Measurements from ENCODE around the gene SAMD4B. TPM values are rescaled to one million over a fixed set of nuclear protein-coding genes. Genes with fewer than 3 reads are reported as not detected.
A peak's percentile ranks its signal among the peaks of the same experiment; 100 is the strongest.

SAMD4B gene
- total RNA-seq, 3 donors from 2014 or later (not counting 1 experiment from before 2014, with no cell fraction given): 67.8 to 80.8 (median 78.9) TPM

- WGBS (ENCODE audit: insufficient coverage): 14% methylated on average over 25 of the region's 25 CpGs
- Mint-ChIP-seq H3K36me3 (no peaks in the 10 kb centered on the region), H3K4me3 (peak overlapping the region; percentile 94), H3K4me1 (peaks cover 58 to 78% of the 10 kb centered on the region in 2 donors), H3K27me3 (ENCODE audit: low read depth in 2 of 2) (no peaks in the 10 kb centered on the region), H3K9me3 (no peaks in the 10 kb centered on the region), H3K27ac (peak overlapping the region; percentile 96 to 97)
- DNase-seq (peak; percentile 83 to 96), ATAC-seq (peak; percentile 46 to 70 (median 59))
- TF ChIP-seq CTCF (IDR thresholded peaks at IDR 0.05): no peak
- Histone ChIP-seq H3K36me3 (ENCODE audit: control insufficient read depth, insufficient read depth, low read length) (peaks cover 8% of the 10 kb centered on the region), H3K4me1 (ENCODE audit: control insufficient read depth, insufficient read depth, low read length) (peaks cover 94% of the 10 kb centered on the region), H3K27ac (ENCODE audit: low read length) (peak overlapping the region; percentile 95), H3K9me3 (ENCODE audit: control insufficient read depth, insufficient read depth, low read length) (no peaks in the 10 kb centered on the region), H3K4me3 (ENCODE audit: low read length) (no peak overlapping the region), H3K27me3 (ENCODE audit: control insufficient read depth, insufficient read depth, low read length) (no peaks in the 10 kb centered on the region)
- intact Hi-C loops (cut with micrococcal nuclease): loop anchor here (1.0 to 2.0 kb wide), 4 partner anchors 10 to 551 kb away; partner anchors contain the start of genes MED29, PAF1, PLEKHG2 and SUPT5H
Observed at GRCh38 chr19:39401549-39402345, 59.5 kb downstream of the SAMD4B start.

GRCh38 chr19:39402346-39403300 lies 60.4 kb downstream of the SAMD4B start:
- Mint-ChIP-seq H3K4me1 (peaks cover 57 to 79% of the 10 kb centered on the region in 2 donors), H3K36me3 (no peaks in the 10 kb centered on the region), H3K27ac (peak overlapping the region; percentile 96 to 97), H3K27me3 (ENCODE audit: low read depth in 2 of 2) (no peaks in the 10 kb centered on the region), H3K9me3 (no peaks in the 10 kb centered on the region), H3K4me3 (peak overlapping the region; percentile 94)
- Histone ChIP-seq H3K36me3 (ENCODE audit: control insufficient read depth, insufficient read depth, low read length) (peaks cover 4% of the 10 kb centered on the region), H3K27ac (ENCODE audit: low read length) (peak overlapping the region; percentile 95), H3K27me3 (ENCODE audit: control insufficient read depth, insufficient read depth, low read length) (no peaks in the 10 kb centered on the region), H3K9me3 (ENCODE audit: control insufficient read depth, insufficient read depth, low read length) (no peaks in the 10 kb centered on the region), H3K4me3 (ENCODE audit: low read length) (peak overlapping the region; percentile 53), H3K4me1 (ENCODE audit: control insufficient read depth, insufficient read depth, low read length) (peaks cover 86% of the 10 kb centered on the region)
- ATAC-seq: peak; percentile 5 to 33 (median 19)
- intact Hi-C loops (cut with micrococcal nuclease): loop anchor here (1.0 to 2.0 kb wide), 3 partner anchors 11 to 552 kb away; partner anchors contain the start of genes MED29, PAF1 and SUPT5H
- DNase-seq: peak; percentile 80 to 92
- 1% methylated on average over 56 of the region's 59 CpGs for WGBS (ENCODE audit: insufficient coverage)
- no peak for TF ChIP-seq CTCF (IDR thresholded peaks at IDR 0.05)

- H3K4me3 ChIP-seq (ENCODE audit: low read length): peak overlapping the region; percentile 53
- ATAC-seq (peak; percentile 30 to 64 (median 47)), DNase-seq (peak; percentile 98 to 99)
- WGBS (ENCODE audit: insufficient coverage): 2% methylated on average over 43 of the region's 43 CpGs
- peaks cover 85% of the 10 kb centered on the region for H3K4me1 ChIP-seq (ENCODE audit: control insufficient read depth, insufficient read depth, low read length)
- H3K36me3 ChIP-seq (ENCODE audit: control insufficient read depth, insufficient read depth, low read length): peaks cover 12% of the 10 kb centered on the region
- no peaks in the 10 kb centered on the region for H3K9me3 ChIP-seq (ENCODE audit: control insufficient read depth, insufficient read depth, low read length)
- Mint-ChIP-seq H3K27me3 (ENCODE audit: low read depth in 2 of 2) (no peaks in the 10 kb centered on the region), H3K27ac (peak overlapping the region; percentile 96 to 97), H3K4me1 (peaks cover 61 to 79% of the 10 kb centered on the region in 2 donors), H3K4me3 (peak overlapping the region; percentile 94), H3K9me3 (no peaks in the 10 kb centered on the region), H3K36me3 (peaks cover 2% of the 10 kb centered on the region)
- no peak for TF ChIP-seq CTCF (IDR thresholded peaks at IDR 0.05)
- intact Hi-C loops (cut with micrococcal nuclease): loop anchor here (2.0 kb wide), 1 partner anchor 553 kb away; no protein-coding TSS in a partner anchor
- H3K27me3 ChIP-seq (ENCODE audit: control insufficient read depth, insufficient read depth, low read length): no peaks in the 10 kb centered on the region
- H3K27ac ChIP-seq (ENCODE audit: low read length): peak overlapping the region; percentile 95
Observed at GRCh38 chr19:39403331-39404312, 61.4 kb downstream of the SAMD4B start.
